T-helper 1 cell treated with Interleukin-12 subunit alpha and Interleukin-12 subunit beta and Interleukin-4 antibody, amounts not matched to agents 30 ng/mL and 1 ng/mL, for 36 hours (primary cell): ENCODE measurements around the gene SSX2IP. TPM values are rescaled to one million over a fixed set of nuclear protein-coding genes. Genes with fewer than 3 reads are reported as not detected.
"Not testable (repeated sequence)": the region's sequence is repeated elsewhere in the genome, so short reads cannot be mapped to it uniquely, and the experiment has no call there.

Experiments
- intact Hi-C: fragments of 100-400 bp; cut with micrococcal nuclease; formaldehyde crosslinking; loops from one replicate; pipeline ENCODE4 v1.15.1; 2024
- total RNA-seq: library from RNA; stranded (reverse); gene quantifications from 2 replicates; pipeline ENCODE4 v1.2.3, GENCODE V29; 2022

Gene SSX2IP, protein sequence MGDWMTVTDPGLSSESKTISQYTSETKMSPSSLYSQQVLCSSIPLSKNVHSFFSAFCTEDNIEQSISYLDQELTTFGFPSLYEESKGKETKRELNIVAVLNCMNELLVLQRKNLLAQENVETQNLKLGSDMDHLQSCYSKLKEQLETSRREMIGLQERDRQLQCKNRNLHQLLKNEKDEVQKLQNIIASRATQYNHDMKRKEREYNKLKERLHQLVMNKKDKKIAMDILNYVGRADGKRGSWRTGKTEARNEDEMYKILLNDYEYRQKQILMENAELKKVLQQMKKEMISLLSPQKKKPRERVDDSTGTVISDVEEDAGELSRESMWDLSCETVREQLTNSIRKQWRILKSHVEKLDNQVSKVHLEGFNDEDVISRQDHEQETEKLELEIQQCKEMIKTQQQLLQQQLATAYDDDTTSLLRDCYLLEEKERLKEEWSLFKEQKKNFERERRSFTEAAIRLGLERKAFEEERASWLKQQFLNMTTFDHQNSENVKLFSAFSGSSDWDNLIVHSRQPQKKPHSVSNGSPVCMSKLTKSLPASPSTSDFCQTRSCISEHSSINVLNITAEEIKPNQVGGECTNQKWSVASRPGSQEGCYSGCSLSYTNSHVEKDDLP
- total RNA-seq = 14.8 and 15.6 TPM in 2 replicates

DNA sequence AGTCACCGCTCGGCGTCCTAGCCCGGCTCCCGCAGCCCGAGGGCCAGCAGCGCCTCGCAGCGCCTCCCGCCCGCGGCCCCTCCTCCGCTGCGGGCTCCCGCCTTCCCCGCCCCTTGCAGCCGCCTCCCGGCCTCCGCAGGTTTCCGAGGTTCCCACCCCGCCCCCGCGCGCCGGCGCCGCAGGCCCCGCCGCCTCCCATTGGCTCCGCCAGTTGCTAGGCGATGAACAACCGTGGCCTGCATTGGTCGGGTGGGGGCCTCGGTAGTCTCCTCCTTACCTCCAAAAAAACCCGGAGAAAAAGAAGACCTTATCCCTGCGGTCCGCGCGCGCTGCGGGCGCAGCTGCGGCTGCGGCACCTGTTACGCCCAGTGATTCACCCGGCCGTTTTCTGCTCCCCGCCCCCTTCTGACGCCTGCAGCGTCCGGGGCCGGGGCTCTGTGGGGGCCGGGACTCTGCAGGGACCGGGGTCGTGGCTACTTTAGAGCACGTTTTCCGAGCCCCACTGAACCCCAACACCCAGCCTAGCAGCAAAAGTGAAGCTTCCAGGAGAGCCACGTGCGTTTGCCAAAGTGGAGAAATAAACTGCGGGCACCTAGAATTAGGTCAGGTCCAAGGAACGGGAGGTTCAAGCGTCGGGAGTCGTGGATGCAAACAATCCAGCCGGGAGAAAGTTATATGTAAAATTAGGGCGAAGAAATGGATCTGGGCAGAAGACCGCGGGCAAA lies at the start of gene SSX2IP:
Gene SSX2IP, minus strand, starts transcription at position 65 of the 725 bp plus-strand sequence. CDS start 19,242 bp downstream, outside the sequence.
- intact Hi-C loops = loop anchor here (1.0 to 5.0 kb wide), 18 partner anchors 116 to 1697 kb away; partner anchors contain the start of genes BCL10, C1orf52, CTBS and GNG5

- intact Hi-C loops = no loop called here
Observed at GRCh38 chr1:84738237-84738636, 48.0 kb upstream of the SSX2IP start.

- intact Hi-C loops = loop anchor here (1.0 kb wide), 1 partner anchor 10 kb away; no protein-coding TSS in a partner anchor
Observed at GRCh38 chr1:84737590-84737989, 47.3 kb upstream of the SSX2IP start.

DNA sequence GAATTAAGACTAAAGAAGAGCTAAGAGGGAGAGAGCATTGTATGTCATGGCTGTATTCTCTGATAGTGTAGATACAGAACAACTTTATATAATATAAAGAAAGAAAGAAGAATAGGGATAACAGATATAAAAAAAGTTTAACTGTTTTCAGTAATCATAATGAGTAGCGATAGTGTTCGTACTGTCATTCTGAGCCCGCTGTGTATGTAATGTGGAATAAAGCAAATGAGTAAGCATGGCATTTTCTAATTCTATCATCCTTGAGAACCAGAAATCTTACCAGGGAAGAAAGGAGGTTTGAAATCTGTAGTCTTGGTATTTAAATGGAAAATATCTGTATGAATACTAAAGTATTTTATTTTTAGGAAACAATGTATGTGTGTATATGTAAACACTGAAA lies 46.7 kb upstream of the SSX2IP start:
- intact Hi-C loops = loop anchor here (1.0 kb wide), 1 partner anchor 10 kb away; no protein-coding TSS in a partner anchor

GRCh38 chr1:84736445-84736844 lies 46.2 kb upstream of the SSX2IP start:
- intact Hi-C loops = no loop called here

- intact Hi-C loops = no loop called here
Observed at GRCh38 chr1:84735483-84735882, 45.2 kb upstream of the SSX2IP start.

- intact Hi-C loops = no loop called here
Observed at GRCh38 chr1:84732520-84732919, 42.3 kb upstream of the SSX2IP start.

GRCh38 chr1:84731519-84731918 lies 41.3 kb upstream of the SSX2IP start:
- intact Hi-C loops = loop anchor here (2.0 kb wide), 1 partner anchor 19 kb away; no protein-coding TSS in a partner anchor

DNA sequence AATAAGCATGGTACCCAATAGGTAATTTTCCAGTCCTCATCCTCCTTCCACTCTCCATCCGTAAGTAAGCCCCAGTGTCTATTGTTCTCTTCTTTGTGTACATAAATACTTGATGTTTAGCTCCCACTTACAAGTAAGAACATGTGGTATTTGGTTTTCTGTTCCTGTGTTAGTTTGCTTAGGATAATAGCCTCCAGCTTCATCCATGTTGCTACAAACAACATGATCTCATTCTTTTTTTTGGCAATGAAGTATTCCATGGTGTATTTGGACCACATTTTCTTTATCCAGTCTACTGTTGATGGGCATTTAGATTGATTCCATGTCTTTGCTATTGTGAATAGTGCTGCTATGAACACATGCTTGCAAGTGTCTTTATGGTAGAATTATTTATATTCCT lies 37.5 kb upstream of the SSX2IP start:
- intact Hi-C loops = loop anchor here (1.0 kb wide), 1 partner anchor 10 kb away; no protein-coding TSS in a partner anchor

DNA sequence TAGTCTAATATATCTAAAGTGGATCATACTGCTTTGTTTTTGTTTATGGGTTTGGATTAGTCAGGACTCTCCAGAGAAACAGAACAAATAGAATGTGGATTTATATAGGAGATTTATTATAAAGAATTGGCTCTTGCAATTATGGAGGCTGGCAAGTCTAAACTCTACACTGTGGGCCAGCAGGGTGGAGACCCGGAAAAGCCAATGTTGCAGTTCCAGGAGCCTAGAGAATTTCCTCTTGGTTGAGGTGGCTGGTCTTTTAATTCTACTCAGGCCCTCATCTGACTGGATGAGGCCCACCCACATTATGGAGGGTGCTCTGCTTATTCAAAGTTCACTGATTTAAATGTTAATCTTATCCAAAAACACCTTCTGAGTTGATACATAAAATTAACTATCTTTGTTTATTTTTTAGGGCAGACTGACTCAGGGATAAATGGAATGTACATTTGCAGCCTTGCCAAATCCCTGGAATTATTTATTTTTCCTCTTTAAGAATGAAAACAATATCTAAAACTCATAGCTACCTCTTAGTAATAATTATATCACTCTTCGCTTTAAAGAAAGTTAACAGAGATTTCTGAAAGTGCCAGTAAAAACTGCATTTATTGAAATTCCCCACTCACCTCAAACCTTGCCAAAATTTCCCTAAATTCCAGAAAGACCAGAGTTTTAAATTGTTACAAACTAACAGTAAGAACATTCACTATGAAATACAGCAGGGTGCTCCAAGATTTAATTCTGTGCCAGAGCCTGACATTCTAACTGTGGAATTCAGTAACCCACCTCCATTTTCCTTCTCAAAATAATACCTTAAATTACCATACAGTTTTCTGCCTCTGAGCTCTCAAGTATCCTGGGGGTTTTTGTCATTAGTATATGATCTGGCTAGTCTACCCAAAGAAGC lies 36.6 kb upstream of the SSX2IP start:
- intact Hi-C loops = loop anchor here (1.0 kb wide), 1 partner anchor 10 kb away; no protein-coding TSS in a partner anchor

- intact Hi-C loops = no loop called here
Observed at GRCh38 chr1:84724128-84724860, 34.0 kb upstream of the SSX2IP start.

DNA sequence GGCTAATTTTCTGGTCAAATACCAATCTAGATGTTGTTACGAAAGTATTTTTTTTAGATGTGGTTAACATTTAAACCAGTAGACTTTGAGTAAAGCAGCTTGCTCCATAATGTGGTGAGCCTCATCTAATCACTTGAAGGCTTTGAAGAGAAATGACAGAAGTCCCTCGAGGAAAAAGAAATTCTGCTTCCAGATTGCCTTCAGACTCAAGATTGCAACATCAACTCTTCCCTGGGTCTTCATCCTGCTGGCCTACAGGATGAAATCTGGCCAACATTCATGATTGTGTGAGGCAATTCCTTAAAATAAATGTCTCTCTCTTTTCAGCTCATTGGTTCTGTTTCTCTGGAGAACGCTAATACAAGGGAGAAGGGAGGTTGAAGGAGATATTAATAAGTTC lies 32.5 kb upstream of the SSX2IP start:
- intact Hi-C loops = no loop called here

- intact Hi-C loops = not testable (repeated sequence)
Observed at GRCh38 chr1:84721872-84722271, 31.6 kb upstream of the SSX2IP start.

DNA sequence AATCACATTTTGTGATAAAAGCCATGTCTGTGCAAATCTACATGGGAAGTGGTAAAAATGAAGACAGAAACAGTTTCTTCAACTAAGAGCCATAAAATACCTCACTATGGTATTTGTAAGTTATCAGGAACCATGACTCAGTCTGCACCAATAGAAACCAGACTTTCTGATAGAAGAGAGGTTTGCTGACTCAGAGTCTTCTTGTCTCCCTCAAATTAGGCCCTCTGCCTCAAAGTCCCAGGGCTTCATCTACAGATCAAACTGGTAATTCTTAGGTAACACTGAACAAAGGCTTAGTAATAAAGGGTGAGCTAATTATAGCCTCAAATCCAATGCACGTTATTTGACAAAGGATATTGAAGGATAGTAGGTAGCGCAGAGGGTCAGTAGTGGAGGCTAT lies 30.9 kb upstream of the SSX2IP start:
- intact Hi-C loops = no loop called here

GRCh38 chr1:84720221-84720780 lies 30.0 kb upstream of the SSX2IP start:
- intact Hi-C loops = no loop called here

DNA sequence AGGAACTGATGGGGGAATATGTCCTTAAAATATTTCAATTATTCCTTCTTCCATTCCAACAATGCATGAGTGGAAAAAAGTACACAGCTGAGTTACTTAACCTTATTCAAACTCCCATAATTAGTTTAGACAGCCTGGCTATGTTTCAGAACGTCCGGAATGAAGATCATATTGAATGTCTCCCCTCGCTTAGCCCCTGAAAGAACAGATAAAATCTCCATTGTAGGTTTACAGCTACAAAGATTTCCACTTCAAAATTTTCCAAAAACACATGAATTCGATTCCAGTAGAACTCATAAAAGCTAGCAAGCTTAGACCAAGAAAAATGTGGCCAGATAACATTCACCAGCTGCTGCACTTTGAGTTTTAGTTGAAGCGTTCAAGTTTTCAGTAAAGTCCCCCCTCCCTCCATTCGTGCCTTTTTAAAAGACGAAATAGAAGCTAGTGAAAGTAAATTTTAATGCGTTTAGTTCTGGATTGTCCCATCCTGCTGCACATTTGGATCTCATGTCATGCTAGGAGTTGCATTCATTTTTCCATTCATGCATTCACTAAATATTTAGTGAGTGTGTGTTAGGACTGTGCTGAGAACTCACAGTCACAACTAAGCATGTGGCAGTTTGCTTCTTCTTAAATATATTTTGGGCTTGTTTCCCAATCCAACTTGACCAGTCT lies 29.4 kb upstream of the SSX2IP start:
- intact Hi-C loops = no loop called here

DNA sequence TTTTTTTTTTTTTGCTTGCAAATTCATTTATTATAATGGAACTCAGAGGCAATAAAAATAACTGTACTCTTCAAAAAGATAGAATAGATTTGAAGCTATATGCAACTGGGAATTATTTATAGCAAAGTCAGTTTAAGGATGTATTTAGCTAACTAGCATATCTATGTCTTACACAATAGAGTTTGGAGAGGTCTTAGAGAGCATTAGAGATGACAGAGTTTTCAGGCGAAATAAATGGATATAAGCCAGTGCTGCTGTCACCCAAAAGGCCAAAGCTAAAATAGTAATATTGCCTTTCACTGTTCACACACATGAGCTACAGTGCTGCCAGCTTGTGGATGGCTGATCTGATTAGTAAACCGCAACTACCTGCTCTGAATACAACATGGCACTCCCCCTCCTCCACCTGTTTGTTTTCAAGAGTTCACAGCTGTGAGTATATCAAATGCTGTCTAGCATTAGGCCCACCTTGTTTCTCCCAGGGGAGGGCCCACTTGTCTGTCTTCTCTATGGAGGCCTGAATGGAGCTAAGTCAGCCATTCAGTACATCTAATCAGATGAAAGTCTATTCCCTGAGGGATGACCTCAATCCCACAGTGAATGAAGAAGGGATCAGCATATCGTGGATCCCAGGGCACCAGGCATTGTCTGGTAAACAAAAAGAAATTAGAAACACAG lies 25.2 kb upstream of the SSX2IP start:
- intact Hi-C loops = no loop called here

DNA sequence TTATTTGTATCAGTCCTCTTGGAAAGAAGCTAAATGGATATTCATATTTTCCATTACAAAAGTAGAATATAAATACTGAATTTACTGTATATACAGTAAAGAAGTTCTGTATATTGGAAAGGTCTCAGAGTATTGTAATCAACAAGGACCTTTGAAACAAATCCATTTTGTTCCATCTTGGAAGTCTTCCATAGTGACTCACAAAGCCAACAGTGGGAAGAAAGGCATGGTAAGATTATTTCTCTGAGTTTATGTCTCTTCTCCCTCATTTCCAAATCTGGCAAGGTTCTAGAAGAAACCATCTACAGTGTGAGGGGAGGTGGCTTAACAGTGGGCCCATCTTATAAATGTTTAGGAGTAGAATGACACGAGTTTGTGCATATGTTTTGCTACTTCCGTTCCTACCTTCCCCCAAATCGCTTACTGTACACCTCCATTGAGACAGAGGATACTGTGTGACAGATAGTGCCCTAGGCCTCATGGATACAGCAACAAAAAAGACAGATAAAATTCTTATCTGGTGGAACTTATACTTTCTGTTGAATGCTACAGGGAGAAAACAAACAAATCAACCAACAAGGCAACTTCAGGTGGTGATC lies 22.1 kb upstream of the SSX2IP start:
- intact Hi-C loops = no loop called here
